22Rv1 (cell line): ENCODE data around the gene KPNB1.

Source experiments
- H3K27ac ChIP-seq: fragments of 450-650 bp; 2 replicates; pipeline ENCODE4 v1.5.1; 2017
- ZFX ChIP-seq: fragments of 450-650 bp; IDR thresholded peaks from 2 replicates; pipeline ENCODE4 v1.6.1; 2017; ENCODE audit warnings: antibody characterized with exemption, borderline replicate concordance
- TF ChIP-seq, protein P1 (sequence below): fragments of 450-650 bp; IDR thresholded peaks from 2 replicates; pipeline ENCODE4 v1.5.1; 2017; ENCODE audit warnings: mild to moderate bottlenecking

The KPNB1 gene

DNA sequence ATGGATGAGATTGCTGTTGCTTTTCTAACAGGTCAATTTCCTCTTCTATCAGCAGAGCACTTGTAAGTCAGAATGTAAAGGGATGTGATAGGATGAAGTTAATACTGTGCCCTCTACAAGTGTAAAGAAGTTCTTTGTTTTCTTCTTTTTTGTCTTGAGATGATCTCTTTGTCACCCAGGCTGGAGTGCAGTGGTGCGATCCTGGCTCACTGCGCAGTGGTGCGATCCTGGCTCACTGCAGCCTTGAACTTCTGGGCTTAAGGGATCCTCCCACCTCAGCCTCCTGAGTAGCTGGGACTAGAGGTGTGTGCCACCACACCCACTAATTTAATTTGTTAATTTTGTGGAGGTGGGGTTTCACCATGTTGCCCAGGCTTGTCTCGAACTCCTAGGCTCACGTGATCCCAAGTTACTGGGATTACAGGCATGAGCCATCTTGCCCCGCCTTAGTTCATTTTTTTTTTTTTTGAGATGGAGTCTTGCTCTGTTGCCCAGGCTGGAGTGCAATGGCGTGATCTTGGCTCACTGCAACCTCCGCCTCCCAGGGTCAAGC lies 21.6 kb upstream of the KPNB1 start:
- no peak for TF ChIP-seq ZFX
- TF ChIP-seq, protein P1, sequence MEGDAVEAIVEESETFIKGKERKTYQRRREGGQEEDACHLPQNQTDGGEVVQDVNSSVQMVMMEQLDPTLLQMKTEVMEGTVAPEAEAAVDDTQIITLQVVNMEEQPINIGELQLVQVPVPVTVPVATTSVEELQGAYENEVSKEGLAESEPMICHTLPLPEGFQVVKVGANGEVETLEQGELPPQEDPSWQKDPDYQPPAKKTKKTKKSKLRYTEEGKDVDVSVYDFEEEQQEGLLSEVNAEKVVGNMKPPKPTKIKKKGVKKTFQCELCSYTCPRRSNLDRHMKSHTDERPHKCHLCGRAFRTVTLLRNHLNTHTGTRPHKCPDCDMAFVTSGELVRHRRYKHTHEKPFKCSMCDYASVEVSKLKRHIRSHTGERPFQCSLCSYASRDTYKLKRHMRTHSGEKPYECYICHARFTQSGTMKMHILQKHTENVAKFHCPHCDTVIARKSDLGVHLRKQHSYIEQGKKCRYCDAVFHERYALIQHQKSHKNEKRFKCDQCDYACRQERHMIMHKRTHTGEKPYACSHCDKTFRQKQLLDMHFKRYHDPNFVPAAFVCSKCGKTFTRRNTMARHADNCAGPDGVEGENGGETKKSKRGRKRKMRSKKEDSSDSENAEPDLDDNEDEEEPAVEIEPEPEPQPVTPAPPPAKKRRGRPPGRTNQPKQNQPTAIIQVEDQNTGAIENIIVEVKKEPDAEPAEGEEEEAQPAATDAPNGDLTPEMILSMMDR: no peak
- no peak overlapping the region for H3K27ac ChIP-seq

DNA sequence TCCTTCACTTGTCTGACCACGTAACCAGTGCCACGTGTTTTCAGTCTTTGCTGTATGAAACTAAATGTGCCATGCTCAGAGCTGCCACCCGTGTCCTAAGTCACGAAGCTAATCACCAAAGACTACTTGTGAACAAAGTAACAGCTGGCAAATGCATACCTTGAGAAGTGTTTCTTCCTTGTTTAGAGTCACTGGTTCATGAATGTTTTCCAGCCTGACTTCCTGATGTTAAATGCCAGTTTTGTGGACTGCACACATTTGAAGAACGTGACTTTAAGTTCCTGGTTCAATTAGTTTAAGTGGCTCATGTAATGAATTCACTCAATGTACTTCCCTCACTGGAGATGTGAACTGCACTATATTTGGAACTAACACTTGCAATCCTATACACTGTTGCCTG lies 19.9 kb upstream of the KPNB1 start:
- H3K27ac ChIP-seq: no peak overlapping the region
- TF ChIP-seq, protein P1: no peak
- no peak for TF ChIP-seq ZFX

DNA sequence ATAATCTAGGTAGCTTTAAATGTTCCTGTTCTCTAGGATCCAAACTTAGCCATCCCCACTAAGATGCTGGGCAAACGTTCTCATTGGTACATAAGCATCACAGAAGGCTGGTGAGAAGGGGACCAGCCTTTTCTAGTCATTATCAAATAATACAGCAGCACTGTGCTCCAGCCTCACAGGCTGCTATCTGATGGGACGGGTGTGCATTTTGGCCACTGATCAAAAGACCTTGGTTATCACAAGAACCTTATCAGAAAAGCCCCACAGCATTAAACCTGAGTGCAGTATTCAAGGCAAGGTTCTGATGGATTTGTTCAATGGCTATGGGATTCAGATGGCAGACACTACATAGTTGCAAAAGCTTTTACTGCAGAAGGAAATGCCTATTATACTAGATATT lies 19.1 kb upstream of the KPNB1 start:
- TF ChIP-seq ZFX: no peak
- TF ChIP-seq, protein P1: no peak
- H3K27ac ChIP-seq: no peak overlapping the region

DNA sequence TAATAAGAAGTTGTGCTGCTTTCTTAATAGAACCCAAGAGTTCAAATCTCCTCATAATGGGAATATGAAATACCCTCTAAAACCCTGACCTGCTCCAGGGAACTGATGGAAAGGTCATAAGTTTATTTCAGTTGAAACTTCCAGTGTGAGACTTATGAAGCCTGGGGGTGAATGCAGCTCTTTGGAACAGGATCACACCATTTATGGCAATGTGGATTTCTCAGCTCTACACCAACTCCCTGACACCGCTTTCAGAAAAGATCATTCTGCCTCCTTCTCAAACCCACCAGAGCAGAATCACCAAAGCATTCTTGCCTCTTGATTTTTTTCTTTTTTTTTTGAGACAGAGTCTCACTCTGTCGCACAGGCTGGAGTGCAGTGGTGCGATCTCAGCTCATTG lies 16.7 kb upstream of the KPNB1 start:
- H3K27ac ChIP-seq: no peak overlapping the region
- TF ChIP-seq ZFX: no peak
- TF ChIP-seq, protein P1: no peak

DNA sequence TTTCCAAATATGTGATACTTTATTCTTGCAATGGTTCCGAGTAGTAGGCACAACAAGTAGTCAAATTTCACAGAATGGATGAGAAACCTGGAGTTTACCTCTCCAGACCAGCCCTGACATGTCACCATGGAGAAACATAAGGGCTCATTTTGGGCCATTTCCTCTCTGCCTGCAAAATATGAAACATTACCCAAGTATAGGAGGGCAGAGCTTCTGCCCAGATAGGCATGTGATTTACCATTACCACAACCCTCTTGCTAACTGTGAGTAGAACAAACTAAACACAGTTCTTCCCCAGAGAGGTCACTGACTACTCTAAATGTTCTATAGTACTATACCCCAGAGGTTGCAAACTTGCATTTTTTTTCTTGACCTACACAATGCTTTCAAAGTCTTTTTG lies 15.7 kb upstream of the KPNB1 start:
- no peak overlapping the region for H3K27ac ChIP-seq
- TF ChIP-seq, protein P1: no peak
- TF ChIP-seq ZFX: no peak

DNA sequence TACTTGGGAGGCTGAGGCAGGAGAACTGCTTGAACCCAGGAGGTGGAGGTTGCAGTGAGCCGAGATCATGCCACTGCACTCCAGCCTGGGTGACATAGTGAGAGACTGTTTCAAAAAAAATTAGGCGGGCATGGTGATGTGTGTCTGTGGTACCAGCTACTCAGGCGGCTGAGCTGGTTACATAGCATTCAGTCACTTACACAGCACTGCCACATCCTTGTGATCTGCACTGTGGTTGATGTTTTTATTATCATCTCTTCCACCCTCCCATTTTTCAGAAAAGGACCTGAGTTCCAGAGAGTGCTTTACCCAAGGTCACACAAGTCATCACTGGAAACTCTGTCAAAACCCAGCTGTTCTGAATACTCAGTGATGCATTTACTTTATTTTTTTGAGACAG lies 14.8 kb upstream of the KPNB1 start:
- TF ChIP-seq ZFX: no peak
- TF ChIP-seq, protein P1: no peak
- H3K27ac ChIP-seq: no peak overlapping the region

DNA sequence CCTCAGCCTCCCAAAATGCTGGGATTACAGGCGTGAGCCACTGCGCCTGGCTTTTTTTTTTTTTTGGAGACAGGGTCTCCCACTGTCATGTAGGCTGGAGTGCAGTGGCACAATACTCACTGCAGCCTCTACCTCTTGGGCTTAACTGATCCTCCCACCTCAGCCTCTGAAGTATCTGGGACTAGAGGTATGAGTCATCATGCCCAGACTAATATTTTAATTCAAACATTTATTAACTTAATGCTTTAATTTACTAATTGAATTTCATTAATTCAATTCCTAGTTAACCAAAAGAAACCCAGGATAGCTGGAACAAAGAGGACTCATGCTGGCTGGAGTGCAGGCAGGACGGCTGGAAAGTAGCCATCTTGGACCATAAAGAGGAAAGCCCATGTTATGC lies 14.0 kb upstream of the KPNB1 start:
- H3K27ac ChIP-seq: no peak overlapping the region
- TF ChIP-seq, protein P1: no peak
- TF ChIP-seq ZFX: no peak
